K562 (cell line): Measurements from ENCODE around the gene RBM20. TPM values are rescaled to one million over a fixed set of nuclear protein-coding genes. Genes with fewer than 3 reads are reported as not detected.
A peak's percentile ranks its signal among the peaks of the same experiment; 100 is the strongest.

Experiments
- ATAC-seq: fragments of 200-7000 bp; cut with Tn5 transposase; 3 replicates; pipeline ENCODE4 v1.9.1; 2020; ENCODE audit warnings: moderate library complexity
- BruUV-seq: library from RNA; stranded (reverse); fragments of 400-500 nt; replicated peaks from 2 replicates; lab custom pipeline; 2021; lab: Mats Ljungman, UMichigan
- CTCF ChIA-PET: fragments of 300-600 bp; formaldehyde crosslinking; extraction: SDS; loops from one replicate; lab custom pipeline; 2021; ENCODE audit warnings: low intra/inter-chr PET ratio; lab: Yijun Ruan, JAX
- POLR2A ChIA-PET: fragments of 300-600, 350-650 bp; sonication (Branson Sonifier 250); formaldehyde crosslinking; extraction: SDS; loops from one replicate; lab custom pipeline; 2021; ENCODE audit warnings: antibody characterized with exemption, inconsistent platforms; lab: Yijun Ruan, JAX
- DNase-seq, 4 experiments: peaks; one replicate each; pipeline versions ENCODE4 v3.0.0 to v3.0.0-alpha.2; 2011 to 2018; ENCODE audit warnings: low spot score in 3 of 4, mixed read lengths in 3 of 4; ENCODE audit errors: extremely low read depth in 1 of 4
- FAIRE-seq: peaks from 2 replicates; lab custom pipeline; 2011; peaks lifted over from hg19 to GRCh38; lab: Jason Lieb, UNC
- H2AFZ ChIP-seq: 2 replicates; pipeline ENCODE4 v1.6.0; 2011; ENCODE audit warnings: low read depth, low read length, control low read depth, inconsistent platforms
- H3K27ac ChIP-seq: fragments of 200-600 bp; 3 replicates; pipeline ENCODE4 v1.8.0; 2011; ENCODE audit warnings: low read depth, mild to moderate bottlenecking, control low read depth, inconsistent platforms, low read length, moderate library complexity, mixed read lengths; ENCODE audit errors: extremely low read depth
- H3K27me3 ChIP-seq, 2 experiments: fragments of 300-600 bp in 1 of 2; 2 replicates in 1 of 2; 3 replicates in 1 of 2; pipeline versions ENCODE4 v1.6.0 to v1.8.0; 2011; ENCODE audit warnings: inconsistent platforms in 2 of 2, low read length in 2 of 2, mild to moderate bottlenecking in 1 of 2, mixed read lengths in 1 of 2, moderate library complexity in 1 of 2; ENCODE audit not compliant: control insufficient read depth in 2 of 2, insufficient read depth in 2 of 2
- H3K36me3 ChIP-seq: fragments of 300-600 bp; 3 replicates; pipeline ENCODE4 v1.8.0; 2011; ENCODE audit warnings: mild to moderate bottlenecking, low read length, inconsistent platforms; ENCODE audit not compliant: control insufficient read depth, insufficient read depth
- H3K4me1 ChIP-seq, 2 experiments: fragments of 200-600 bp in 1 of 2; replicated peaks in 1 of 2; 2 replicates in 1 of 2; 3 replicates in 1 of 2; pipeline versions ENCODE4 v1.5.1 to v1.8.0; 2011; ENCODE audit warnings: inconsistent platforms in 2 of 2, low read length in 2 of 2, mild to moderate bottlenecking in 1 of 2, mixed read lengths in 1 of 2, moderate library complexity in 1 of 2; ENCODE audit not compliant: control insufficient read depth in 2 of 2, insufficient read depth in 2 of 2
- H3K4me2 ChIP-seq: 2 replicates; pipeline ENCODE4 v1.6.1; 2011; ENCODE audit warnings: low read length, control low read depth, inconsistent platforms, mixed read lengths; ENCODE audit not compliant: insufficient read depth
- H3K4me3 ChIP-seq: fragments of 200-600 bp; sonication (generic), shearing (Covaris generic); 2 replicates; pipeline ENCODE4 v1.5.1; 2016; ENCODE audit warnings: control low read depth, inconsistent platforms
- H3K79me2 ChIP-seq: fragments of 200-600 bp; 3 replicates; pipeline ENCODE4 v1.8.0; 2011; ENCODE audit warnings: low read length, inconsistent platforms; ENCODE audit not compliant: control insufficient read depth, insufficient read depth
- H3K9ac ChIP-seq, 2 experiments: 2 replicates each; pipeline versions ENCODE4 v1.6.0 to v1.6.1; 2011; ENCODE audit warnings: low read depth in 2 of 2, low read length in 2 of 2, control low read depth in 1 of 2, inconsistent platforms in 1 of 2, mild to moderate bottlenecking in 1 of 2, mixed read lengths in 1 of 2; ENCODE audit not compliant: insufficient read depth in 1 of 2
- H3K9me1 ChIP-seq: one replicate; pipeline ENCODE4 v1.6.0; 2011; ENCODE audit warnings: inconsistent platforms, mild to moderate bottlenecking, low read length, moderate library complexity; ENCODE audit not compliant: control insufficient read depth, insufficient read depth
- H3K9me3 ChIP-seq: replicated peaks from 2 replicates; pipeline ENCODE4 v1.5.1; 2011; ENCODE audit warnings: low read depth, low read length, inconsistent platforms; ENCODE audit not compliant: control insufficient read depth, insufficient read depth
- H4K20me1 ChIP-seq: replicated peaks from 2 replicates; pipeline ENCODE4 v1.6.1; 2011; ENCODE audit warnings: low read length, inconsistent platforms, mixed read lengths; ENCODE audit not compliant: control insufficient read depth, insufficient read depth
- CBFA2T3 ChIP-seq: fragments of 450-650 bp; IDR thresholded peaks from 2 replicates; pipeline ENCODE4 v1.6.1; 2017
- ESRRB ChIP-seq: fragments of 250-450 bp; sonication (Bioruptor Pico); IDR thresholded peaks from 2 replicates; pipeline ENCODE4 v1.5.0; 2020; ENCODE audit warnings: mild to moderate bottlenecking, moderate library complexity, borderline replicate concordance
- FOSL1 ChIP-seq: fragments of 200-800 bp; sonication (Bioruptor generic); conservative IDR thresholded peaks from 2 replicates; pipeline ENCODE4 v1.6.1; 2016; ENCODE audit warnings: missing genetic modification characterization, missing compliant biosample characterization
- KLF1 ChIP-seq: fragments of 450-650 bp; IDR thresholded peaks from 2 replicates; pipeline ENCODE4 v1.6.1; 2016; ENCODE audit warnings: missing genetic modification characterization, missing compliant biosample characterization
- NCOA2 ChIP-seq, 2 experiments: fragments of 450-650 bp; IDR thresholded peaks; 2 replicates each; pipeline ENCODE4 v1.6.1; 2018; ENCODE audit warnings: mild to moderate bottlenecking in 2 of 2, moderate library complexity in 1 of 2; ENCODE audit not compliant: partially characterized antibody in 2 of 2
- NR2C2 ChIP-seq, 2 experiments: fragments of 200-800 bp in 1 of 2; sonication (Bioruptor generic) in 1 of 2; sonication (generic) in 1 of 2; formaldehyde crosslinking in 1 of 2; IDR thresholded peaks; 2 replicates each; pipeline versions ENCODE4 v1.6.1 to v1.8.0; 2016 to 2022; ENCODE audit warnings: mild to moderate bottlenecking in 1 of 2, missing compliant biosample characterization in 1 of 2, missing genetic modification characterization in 1 of 2, missing genetic modification reagents in 1 of 2
- TFAM ChIP-seq: fragments of 250-450 bp; sonication (Bioruptor Pico); conservative IDR thresholded peaks from 2 replicates; pipeline ENCODE4 v1.5.0; 2021; ENCODE audit warnings: mild to moderate bottlenecking, moderate library complexity
- ZNF444 ChIP-seq: fragments of 250-450 bp; sonication (Bioruptor Pico); IDR thresholded peaks from 2 replicates; pipeline ENCODE4 v1.4.0; 2020; ENCODE audit warnings: mild to moderate bottlenecking, moderate library complexity
- ZSCAN32 ChIP-seq: fragments of 450-650 bp; formaldehyde crosslinking; IDR thresholded peaks from 2 replicates; pipeline ENCODE4 v1.4.0; 2020; ENCODE audit warnings: mild to moderate bottlenecking, moderate library complexity
- WGBS: fragments of 100-300 bp; shearing (Covaris generic); methylation state at CpG from one replicate; pipeline ENCODE4 v1.1.6; 2016; ENCODE audit warnings: low coverage, mixed read lengths; ENCODE audit not compliant: insufficient coverage; ENCODE audit errors: missing lambda C conversion rate; 5-methylcytosine and 5-hydroxymethylcytosine counted together
- in situ Hi-C: fragments of 300-500 bp; cut with MboI; formaldehyde crosslinking; loops from 4 replicates; pipeline ENCODE4 v1.15.0; 2018; ENCODE audit warnings: inconsistent platforms, mixed read lengths
- intact Hi-C: fragments of 100-400 bp; cut with micrococcal nuclease; formaldehyde crosslinking; loops from 2 replicates; pipeline ENCODE4 v1.14.2; 2022
- polyA plus RNA-seq, 8 experiments: library from polyadenylated mRNA; depleted of rRNA in 4 of 8; stranded (reverse) in 5 of 8; unstranded in 3 of 8; fragments of >200 nt; fragmentation: Nextera tagmentation in 2 of 8; fragmentation: Illumina TruSeq in 1 of 8; extraction: Ambion mirVana in 2 of 8; extraction: Trizol in 1 of 8; gene quantifications; 2 replicates each; pipeline versions ENCODE4 v1.2.1 to v1.2.3, GENCODE V29; 2011 to 2014; ENCODE audit warnings: inconsistent platforms in 1 of 8, missing spikeins in 1 of 8
- total RNA-seq, 7 experiments: library from RNA; depleted of rRNA in 6 of 7; stranded (reverse); fragments of >200 nt in 6 of 7; fragmentation: Illumina TruSeq in 2 of 7; extraction: Trizol in 2 of 7; gene quantifications; 2 replicates each; pipeline versions ENCODE4 v1.2.1 to v1.2.3, GENCODE V29; 2011 to 2021; ENCODE audit warnings: low replicate concordance in 1 of 7
- TF ChIP-seq, protein P1 (sequence below): fragments of 250-450 bp; sonication (Bioruptor Pico); IDR thresholded peaks from 2 replicates; pipeline ENCODE4 v1.6.1; 2021; ENCODE audit warnings: mild to moderate bottlenecking

RBM20 gene
- total and polyA plus RNA-seq, 9 of the 15 experiments (the other 6 are each of a cell fraction or from before 2014, with no cell fraction given), result 0.63 to 5.7 (median 3.2) TPM

DNA sequence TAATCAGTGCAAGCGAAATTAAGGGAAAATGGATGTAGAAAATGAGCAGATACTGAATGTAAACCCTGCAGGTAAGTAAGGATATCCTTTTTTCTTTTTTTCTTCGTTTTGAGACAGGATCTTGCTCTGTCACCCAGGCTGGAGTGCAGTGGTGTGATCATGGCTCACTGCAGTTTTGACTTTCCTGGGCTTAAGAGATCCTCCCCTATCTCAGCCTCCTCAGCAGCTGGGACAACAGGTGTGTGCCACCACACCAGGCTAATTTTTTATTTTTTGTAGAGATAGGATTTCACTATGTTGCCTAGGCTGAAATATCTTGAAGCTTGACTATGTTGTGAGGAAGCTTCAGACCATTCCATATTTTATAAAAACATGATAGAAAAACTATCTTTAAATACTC, 231.9 kb downstream of the RBM20 start:
- 63% methylated on average over 2 of the region's 2 CpGs for WGBS
- no peak for FAIRE-seq
- BruUV-seq, result no TSS peak
- intact Hi-C loops (loop anchor here (10.0 kb wide), 1 partner anchor 261 kb away; no protein-coding TSS in a partner anchor), in situ Hi-C loops (loop anchor here (25.0 kb wide), 1 partner anchor 264 kb away; no protein-coding TSS in a partner anchor)
- H3K4me2 ChIP-seq, result no peak overlapping the region
- no peak overlapping the region for H3K4me3 ChIP-seq
- H3K9me3 ChIP-seq, result no peaks in the 10 kb centered on the region
- POLR2A ChIA-PET, result interaction anchor here (0.7 to 1.4 kb wide), 2 partner anchors 18 to 326 kb away, joined by 3 read pairs; no protein-coding TSS in a partner anchor
- 0 out of 3 replicates have a peak, but pooled peaks cover 5% of the 10 kb centered on the region for H3K36me3 ChIP-seq
- no peak overlapping the region for H2AFZ ChIP-seq
- no peak for ATAC-seq
- TF ChIP-seq NCOA2 (IDR thresholded peaks at IDR 0.05; ENCODE audit: partially characterized antibody in 2 of 2) (no peak), CBFA2T3 (peak; percentile 41), TFAM (no peak), ESRRB (no peak)
- TF ChIP-seq, protein P1, sequence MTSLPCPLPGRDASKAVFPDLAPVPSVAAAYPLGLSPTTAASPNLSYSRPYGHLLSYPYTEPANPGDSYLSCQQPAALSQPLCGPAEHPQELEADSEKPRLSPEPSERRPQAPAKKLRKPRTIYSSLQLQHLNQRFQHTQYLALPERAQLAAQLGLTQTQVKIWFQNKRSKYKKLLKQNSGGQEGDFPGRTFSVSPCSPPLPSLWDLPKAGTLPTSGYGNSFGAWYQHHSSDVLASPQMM (CRISPR knock-in tag), result no peak
- DNase-seq, result no peak
- peaks cover 35% of the 10 kb centered on the region for H3K79me2 ChIP-seq
- no peaks in the 10 kb centered on the region for H3K9me1 ChIP-seq
- no peaks in the 10 kb centered on the region for H4K20me1 ChIP-seq
- H3K4me1 ChIP-seq, result peaks cover 3 to 11% of the 10 kb centered on the region in 2 experiments
- H3K27me3 ChIP-seq, result no peaks in the 10 kb centered on the region
- H3K27ac ChIP-seq, result no peak overlapping the region
- CTCF ChIA-PET, result no interaction called here
- no peak overlapping the region; a peak in 1 of 4 replicates for H3K9ac ChIP-seq

DNA sequence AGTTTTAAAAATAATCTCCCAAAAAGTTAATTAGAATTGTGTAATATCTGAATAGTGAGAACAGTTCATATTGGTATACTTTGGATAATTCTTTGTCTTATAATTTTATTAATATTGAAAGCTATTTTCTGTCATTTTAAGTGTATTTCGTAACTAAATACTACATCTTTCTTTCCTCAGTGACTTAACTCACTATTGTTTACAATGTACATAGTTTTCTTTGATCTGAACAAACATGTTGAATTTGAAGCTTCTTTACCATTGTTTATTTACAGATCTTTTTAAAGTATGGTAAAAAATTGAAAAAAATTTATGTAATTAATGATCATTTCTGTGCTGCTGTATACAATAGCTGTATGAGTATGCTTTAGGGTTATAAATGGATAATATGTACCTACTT, 232.7 kb downstream of the RBM20 start:
- Histone ChIP-seq H3K27ac (no peak overlapping the region), H3K9ac (no peak overlapping the region), H3K9me3 (no peaks in the 10 kb centered on the region), H2AFZ (no peak overlapping the region), H3K9me1 (no peaks in the 10 kb centered on the region), H3K4me1 (peaks cover 0 to 6% of the 10 kb centered on the region in 2 experiments; a peak in 3 of 5 replicates), H3K4me3 (no peak overlapping the region), H4K20me1 (no peaks in the 10 kb centered on the region), H3K4me2 (no peak overlapping the region), H3K36me3 (peaks cover 11% of the 10 kb centered on the region; the same call in 1 of the 3 replicates), H3K79me2 (peaks cover 35% of the 10 kb centered on the region), H3K27me3 (no peaks in the 10 kb centered on the region)
- intact Hi-C loops, result loop anchor here (10.0 kb wide), 1 partner anchor 262 kb away; no protein-coding TSS in a partner anchor
- 100% methylated on average over 1 of the region's 1 CpG for WGBS
- no peak for ATAC-seq
- no peak for FAIRE-seq
- in situ Hi-C loops, result loop anchor here (25.0 kb wide), 1 partner anchor 264 kb away; no protein-coding TSS in a partner anchor
- no TSS peak for BruUV-seq
- no peak for DNase-seq
- ChIA-PET POLR2A (interaction anchor here (1.4 kb wide), 1 partner anchor 17 kb away, joined by 3 read pairs; no protein-coding TSS in a partner anchor), CTCF (no interaction called here)
- TF ChIP-seq KLF1 (tag), result no peak
- no peak for TF ChIP-seq NR2C2 (CRISPR knock-in tag; IDR thresholded peaks at IDR 0.05)
- no peak for TF ChIP-seq NR2C2 (tag; IDR thresholded peaks at IDR 0.05)
- TF ChIP-seq FOSL1 (tag), result no peak
- no peak for TF ChIP-seq ZSCAN32 (CRISPR knock-in tag)
- no peak for TF ChIP-seq ZNF444 (CRISPR knock-in tag)
